ENCODE data around the gene CCDC9.
"Not testable (repeated sequence)": the region's sequence is repeated elsewhere in the genome, so short reads cannot be mapped to it uniquely, and the experiment has no call there.

CCDC9 gene

DNA sequence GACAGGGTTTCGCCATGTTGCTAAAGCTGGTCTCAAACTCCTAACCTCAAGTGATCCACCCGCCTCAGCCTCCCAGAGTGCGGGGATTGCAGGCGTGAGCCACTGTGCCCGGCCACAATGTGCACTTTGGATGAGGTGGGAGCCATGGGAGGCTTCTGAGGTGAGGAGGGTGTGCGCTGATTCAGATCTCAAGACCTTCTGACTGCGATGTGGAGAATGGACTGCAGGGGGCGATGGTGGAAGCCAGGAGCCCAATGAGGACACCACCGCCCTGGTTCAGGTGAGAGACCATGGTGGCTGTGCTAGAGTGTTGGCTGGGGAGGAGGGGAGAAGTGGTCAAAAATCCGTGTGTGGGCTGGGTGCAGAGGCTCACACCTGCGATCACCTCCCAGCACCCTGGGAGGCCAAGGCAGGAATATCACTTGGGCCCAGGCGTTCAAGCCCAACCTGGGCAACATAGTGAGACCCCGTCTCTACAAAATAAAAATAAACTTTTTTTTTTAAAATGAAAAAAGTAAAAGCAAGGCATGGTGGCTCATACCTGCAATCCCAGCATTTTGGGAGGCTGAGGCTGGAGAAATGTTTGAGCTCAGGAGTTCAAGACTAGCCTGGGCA lies 24.0 kb downstream of the CCDC9 start:
- Histone ChIP-seq H3K27ac (ENCODE audit: low read length) (no peak overlapping the region), H3K36me3 (replicated peaks; ENCODE audit: low read depth, low read length) (peaks cover 4% of the 10 kb centered on the region), H3K4me3 (ENCODE audit: low read length) (no peak overlapping the region), H3K9ac (ENCODE audit: low read length) (no peak overlapping the region), H4K20me1 (ENCODE audit: insufficient read depth, low read length) (peaks cover 7% of the 10 kb centered on the region; the same call in 1 of the 2 replicates), H3K79me2 (ENCODE audit: low read length) (no peaks in the 10 kb centered on the region), H3K4me1 (ENCODE audit: low read length) (peaks cover under 1% of the 10 kb centered on the region; the same call in 1 of the 2 replicates), H2AFZ (ENCODE audit: low read depth, low read length) (no peak overlapping the region), H3K9me3 (ENCODE audit: insufficient read depth, low read length) (no peaks in the 10 kb centered on the region), H3K27me3 (ENCODE audit: low read depth, low read length) (no peaks in the 10 kb centered on the region), H3K4me2 (ENCODE audit: low read length) (no peak overlapping the region)
- no peak for TF ChIP-seq EZH2phosphoT487 (IDR thresholded peaks at IDR 0.05; ENCODE audit: low read depth)
- TF ChIP-seq, protein P1, sequence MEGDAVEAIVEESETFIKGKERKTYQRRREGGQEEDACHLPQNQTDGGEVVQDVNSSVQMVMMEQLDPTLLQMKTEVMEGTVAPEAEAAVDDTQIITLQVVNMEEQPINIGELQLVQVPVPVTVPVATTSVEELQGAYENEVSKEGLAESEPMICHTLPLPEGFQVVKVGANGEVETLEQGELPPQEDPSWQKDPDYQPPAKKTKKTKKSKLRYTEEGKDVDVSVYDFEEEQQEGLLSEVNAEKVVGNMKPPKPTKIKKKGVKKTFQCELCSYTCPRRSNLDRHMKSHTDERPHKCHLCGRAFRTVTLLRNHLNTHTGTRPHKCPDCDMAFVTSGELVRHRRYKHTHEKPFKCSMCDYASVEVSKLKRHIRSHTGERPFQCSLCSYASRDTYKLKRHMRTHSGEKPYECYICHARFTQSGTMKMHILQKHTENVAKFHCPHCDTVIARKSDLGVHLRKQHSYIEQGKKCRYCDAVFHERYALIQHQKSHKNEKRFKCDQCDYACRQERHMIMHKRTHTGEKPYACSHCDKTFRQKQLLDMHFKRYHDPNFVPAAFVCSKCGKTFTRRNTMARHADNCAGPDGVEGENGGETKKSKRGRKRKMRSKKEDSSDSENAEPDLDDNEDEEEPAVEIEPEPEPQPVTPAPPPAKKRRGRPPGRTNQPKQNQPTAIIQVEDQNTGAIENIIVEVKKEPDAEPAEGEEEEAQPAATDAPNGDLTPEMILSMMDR (IDR thresholded peaks at IDR 0.05; ENCODE audit: low read depth, low read length), result peak; percentile 44

DNA sequence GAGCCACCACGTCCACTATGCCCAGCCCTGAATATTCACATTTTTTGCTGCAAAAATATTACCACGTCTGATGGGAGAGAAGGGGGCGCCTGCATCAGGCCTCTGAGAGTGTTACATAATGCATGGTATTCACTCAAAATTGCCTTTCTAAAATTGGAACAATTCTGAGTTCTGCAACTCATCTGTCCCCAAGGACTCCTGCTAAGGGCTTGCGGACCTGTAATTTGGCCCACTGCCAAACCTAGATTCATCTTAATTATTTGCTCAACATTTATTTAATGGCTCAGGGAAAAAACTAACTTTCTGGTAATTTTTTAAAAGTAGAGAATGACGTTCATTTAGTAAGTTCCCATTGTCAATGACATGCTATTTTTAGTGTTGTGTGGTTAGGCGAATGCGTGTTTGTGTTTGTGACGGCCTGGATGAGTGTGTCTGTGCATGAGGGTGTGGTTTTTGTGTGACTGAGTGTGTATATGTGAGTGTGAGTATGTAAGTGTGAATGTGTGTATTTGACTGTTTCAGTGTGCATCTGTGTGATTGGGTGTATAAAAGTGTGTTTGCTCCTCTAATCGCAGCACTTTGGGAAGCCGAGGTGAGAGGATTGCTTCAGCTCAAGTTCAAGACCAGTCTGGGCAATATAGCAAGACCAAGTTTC lies 27.2 kb downstream of the CCDC9 start:
- no peaks in the 10 kb centered on the region for H3K79me2 ChIP-seq (ENCODE audit: low read length)
- no peaks in the 10 kb centered on the region for H3K27me3 ChIP-seq (ENCODE audit: low read depth, low read length)
- H3K4me3 ChIP-seq (ENCODE audit: low read length), result no peak overlapping the region
- no peak overlapping the region for H2AFZ ChIP-seq (ENCODE audit: low read depth, low read length)
- no peaks in the 10 kb centered on the region for H4K20me1 ChIP-seq (ENCODE audit: insufficient read depth, low read length)
- no peaks in the 10 kb centered on the region for H3K36me3 ChIP-seq (replicated peaks; ENCODE audit: low read depth, low read length)
- no peaks in the 10 kb centered on the region for H3K9me3 ChIP-seq (ENCODE audit: insufficient read depth, low read length)
- no peak for TF ChIP-seq EZH2phosphoT487 (IDR thresholded peaks at IDR 0.05; ENCODE audit: low read depth)
- TF ChIP-seq, protein P1 (IDR thresholded peaks at IDR 0.05; ENCODE audit: low read depth, low read length), result no peak
- no peak overlapping the region for H3K4me2 ChIP-seq (ENCODE audit: low read length)
- H3K27ac ChIP-seq (ENCODE audit: low read length), result no peak overlapping the region
- no peak overlapping the region for H3K9ac ChIP-seq (ENCODE audit: low read length)
- H3K4me1 ChIP-seq (ENCODE audit: low read length), result peaks cover 6% of the 10 kb centered on the region

DNA sequence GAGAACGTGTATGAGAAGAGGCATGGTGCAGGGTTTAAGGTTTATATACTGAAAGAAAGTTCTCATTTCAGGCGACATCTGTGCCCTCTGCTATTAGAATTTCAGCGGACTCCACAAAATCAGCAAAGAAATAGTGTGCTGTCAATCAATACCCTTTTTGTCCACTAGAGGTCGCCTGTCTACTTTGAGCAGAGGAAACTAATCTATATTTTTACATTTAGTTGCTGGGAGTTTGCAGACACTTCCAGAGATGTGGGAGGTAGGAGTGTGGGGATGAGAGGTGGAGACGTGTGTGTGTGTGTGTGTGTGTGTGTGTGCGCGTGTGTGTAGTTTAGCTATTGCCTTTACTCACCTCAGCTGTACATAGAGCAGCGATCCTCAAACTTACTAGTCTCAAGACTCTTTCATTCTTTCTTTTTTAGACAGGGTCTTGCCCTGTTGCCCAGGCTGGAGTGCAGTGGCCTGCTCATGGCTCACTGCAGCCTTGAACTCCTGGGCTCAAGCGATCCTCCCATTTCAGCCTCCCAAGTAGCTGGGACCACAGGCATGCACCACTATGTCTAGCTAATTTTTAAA lies 28.1 kb downstream of the CCDC9 start:
- Histone ChIP-seq H3K79me2 (ENCODE audit: low read length) (no peaks in the 10 kb centered on the region), H3K27ac (ENCODE audit: low read length) (no peak overlapping the region), H3K9ac (ENCODE audit: low read length) (no peak overlapping the region), H3K9me3 (ENCODE audit: insufficient read depth, low read length) (no peaks in the 10 kb centered on the region), H2AFZ (ENCODE audit: low read depth, low read length) (no peak overlapping the region), H4K20me1 (ENCODE audit: insufficient read depth, low read length) (no peaks in the 10 kb centered on the region), H3K4me3 (ENCODE audit: low read length) (no peak overlapping the region), H3K27me3 (ENCODE audit: low read depth, low read length) (no peaks in the 10 kb centered on the region), H3K4me1 (ENCODE audit: low read length) (peaks cover 15% of the 10 kb centered on the region), H3K36me3 (replicated peaks; ENCODE audit: low read depth, low read length) (no peaks in the 10 kb centered on the region), H3K4me2 (ENCODE audit: low read length) (no peak overlapping the region)
- no peak for TF ChIP-seq EZH2phosphoT487 (IDR thresholded peaks at IDR 0.05; ENCODE audit: low read depth)
- TF ChIP-seq, protein P1 (IDR thresholded peaks at IDR 0.05; ENCODE audit: low read depth, low read length), result peak; percentile 93

DNA sequence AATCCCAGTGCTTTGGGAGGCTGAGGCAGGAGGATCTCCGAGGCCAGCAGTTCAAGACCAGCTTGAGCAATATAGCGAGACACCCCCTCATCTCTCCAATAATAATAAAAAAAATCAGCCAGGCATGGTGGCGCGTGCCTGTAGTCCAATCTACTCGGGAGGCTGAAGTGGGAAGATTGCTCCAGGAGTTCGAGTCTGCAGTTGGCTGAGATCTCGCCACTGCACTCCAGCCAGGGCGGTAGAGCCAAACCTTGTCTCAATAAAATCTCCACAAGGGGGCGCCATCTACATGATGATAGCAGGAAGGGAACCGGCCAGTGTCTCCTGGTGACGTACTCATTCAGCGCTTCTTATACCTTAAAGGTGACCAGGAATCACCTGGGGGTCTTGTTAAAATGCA lies 39.7 kb downstream of the CCDC9 start:
- H3K4me1 ChIP-seq (ENCODE audit: low read length), result peaks cover 10% of the 10 kb centered on the region; the same call in 1 of the 2 replicates
- H3K27ac ChIP-seq (ENCODE audit: low read length), result no peak overlapping the region
- H3K4me3 ChIP-seq (ENCODE audit: low read length), result 0 out of 2 replicates have a peak overlapping the region, but pooled peaks have one; percentile 1
- H3K9ac ChIP-seq (ENCODE audit: low read length), result no peak overlapping the region
- no peak overlapping the region for H2AFZ ChIP-seq (ENCODE audit: low read depth, low read length)
- H3K9me3 ChIP-seq (ENCODE audit: insufficient read depth, low read length), result no peaks in the 10 kb centered on the region
- peak overlapping the region; percentile 35 for H3K4me2 ChIP-seq (ENCODE audit: low read length)
- H3K79me2 ChIP-seq (ENCODE audit: low read length), result no peaks in the 10 kb centered on the region
- H4K20me1 ChIP-seq (ENCODE audit: insufficient read depth, low read length), result no peaks in the 10 kb centered on the region
- TF ChIP-seq, protein P1 (IDR thresholded peaks at IDR 0.05; ENCODE audit: low read depth, low read length), result peak; percentile 90
- no peak for TF ChIP-seq EZH2phosphoT487 (IDR thresholded peaks at IDR 0.05; ENCODE audit: low read depth)
- H3K27me3 ChIP-seq (ENCODE audit: low read depth, low read length), result no peaks in the 10 kb centered on the region
- H3K36me3 ChIP-seq (replicated peaks; ENCODE audit: low read depth, low read length), result no peaks in the 10 kb centered on the region

DNA sequence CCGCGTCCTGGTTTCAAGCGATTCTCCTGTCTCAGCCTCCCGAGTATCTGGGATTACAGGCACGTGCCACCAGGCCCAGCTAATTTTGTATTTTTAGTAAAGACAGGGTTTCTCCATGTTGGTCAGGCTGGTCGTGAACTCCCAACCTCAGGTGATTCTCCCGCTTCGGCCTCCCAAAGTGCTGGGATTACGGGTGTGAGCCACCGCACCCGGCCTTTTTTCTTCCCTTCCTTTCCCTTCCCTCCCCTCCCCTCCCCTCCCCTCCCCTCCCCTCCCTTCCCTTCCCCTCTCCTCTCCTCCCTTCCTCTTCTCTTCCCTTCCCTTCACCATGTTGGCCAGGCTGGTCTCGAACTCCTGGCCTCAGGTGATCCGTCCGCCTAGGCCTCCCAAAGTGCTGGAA lies 44.5 kb downstream of the CCDC9 start:
- H3K4me2 ChIP-seq (ENCODE audit: low read length); H4K20me1 ChIP-seq (ENCODE audit: insufficient read depth, low read length); H3K9me3 ChIP-seq (ENCODE audit: insufficient read depth, low read length); H3K27ac ChIP-seq (ENCODE audit: low read length); H3K4me3 ChIP-seq (ENCODE audit: low read length); H3K36me3 ChIP-seq (replicated peaks; ENCODE audit: low read depth, low read length); H3K9ac ChIP-seq (ENCODE audit: low read length); H3K27me3 ChIP-seq (ENCODE audit: low read depth, low read length); H2AFZ ChIP-seq (ENCODE audit: low read depth, low read length); H3K79me2 ChIP-seq (ENCODE audit: low read length): not testable (repeated sequence)
- H3K4me1 ChIP-seq (ENCODE audit: low read length), result peaks cover 26% of the 10 kb centered on the region

Data from OCI-LY3 (cell line).